Measurements from ENCODE around the gene HEG1.

Gene HEG1

DNA sequence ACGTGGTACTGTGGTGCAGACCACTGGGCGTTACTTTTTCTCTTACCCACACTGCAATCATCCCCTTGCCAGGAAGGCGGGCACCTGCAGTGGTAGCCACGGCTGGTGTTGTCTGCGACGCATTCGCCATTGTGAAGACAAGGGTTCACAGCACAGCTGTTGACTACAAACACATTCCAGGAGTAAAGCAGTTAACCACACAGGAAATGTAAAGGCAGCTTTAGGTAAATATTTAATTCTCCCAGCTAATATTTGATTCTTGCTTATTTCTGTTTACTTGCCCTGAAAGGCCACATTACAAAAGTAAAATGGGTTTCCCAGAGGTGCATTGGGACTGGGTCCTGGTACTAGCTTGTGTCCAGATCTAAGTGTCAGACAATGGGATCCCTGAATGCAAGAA lies 45.4 kb downstream of the HEG1 start:
- DNase-seq = no peak

GRCh38 chr3:125008766-125009165 lies 47.0 kb downstream of the HEG1 start:
- no peak for DNase-seq

GRCh38 chr3:125006291-125006731 lies 49.5 kb downstream of the HEG1 start:
- no peak for DNase-seq

DNA sequence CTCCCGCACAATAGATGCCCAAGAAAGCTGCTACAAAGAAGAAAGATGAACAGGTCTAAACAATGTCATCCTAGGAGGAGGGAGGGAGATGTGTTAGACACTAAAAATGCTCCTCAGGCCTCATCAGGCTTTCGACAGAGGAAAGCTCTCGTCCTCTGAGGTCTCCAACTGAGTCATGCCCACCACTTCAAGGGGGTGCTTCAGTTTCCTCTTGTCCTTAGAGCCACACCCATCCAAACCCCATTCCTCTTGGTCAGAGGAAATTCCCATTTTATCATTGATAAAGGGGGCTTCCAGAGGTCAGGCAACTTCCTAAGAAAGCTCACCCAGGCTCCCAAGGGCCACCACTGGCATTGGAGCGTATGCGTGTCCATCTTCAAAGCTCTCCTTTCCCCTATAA lies 50.1 kb downstream of the HEG1 start:
- DNase-seq = no peak

DNA sequence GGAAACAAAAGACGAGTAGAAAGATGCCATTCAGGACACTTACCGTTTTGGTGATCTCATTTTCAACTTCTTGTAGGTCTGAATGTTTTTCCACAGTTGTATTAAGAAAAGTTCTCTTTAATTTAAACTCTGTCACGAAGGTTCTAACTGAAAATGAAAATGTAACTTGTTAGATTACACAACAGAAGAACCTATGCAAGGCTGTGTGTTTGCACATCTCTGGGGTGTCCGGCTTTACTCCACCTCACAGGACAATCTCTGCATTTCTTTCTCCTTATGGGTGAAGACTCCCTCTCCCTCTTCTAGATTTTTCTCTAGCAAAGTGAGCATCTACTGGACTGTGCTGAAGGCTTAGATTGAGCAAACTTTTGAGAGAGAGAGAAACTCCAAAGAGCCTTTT lies 50.6 kb downstream of the HEG1 start:
- DNase-seq = no peak

DNA sequence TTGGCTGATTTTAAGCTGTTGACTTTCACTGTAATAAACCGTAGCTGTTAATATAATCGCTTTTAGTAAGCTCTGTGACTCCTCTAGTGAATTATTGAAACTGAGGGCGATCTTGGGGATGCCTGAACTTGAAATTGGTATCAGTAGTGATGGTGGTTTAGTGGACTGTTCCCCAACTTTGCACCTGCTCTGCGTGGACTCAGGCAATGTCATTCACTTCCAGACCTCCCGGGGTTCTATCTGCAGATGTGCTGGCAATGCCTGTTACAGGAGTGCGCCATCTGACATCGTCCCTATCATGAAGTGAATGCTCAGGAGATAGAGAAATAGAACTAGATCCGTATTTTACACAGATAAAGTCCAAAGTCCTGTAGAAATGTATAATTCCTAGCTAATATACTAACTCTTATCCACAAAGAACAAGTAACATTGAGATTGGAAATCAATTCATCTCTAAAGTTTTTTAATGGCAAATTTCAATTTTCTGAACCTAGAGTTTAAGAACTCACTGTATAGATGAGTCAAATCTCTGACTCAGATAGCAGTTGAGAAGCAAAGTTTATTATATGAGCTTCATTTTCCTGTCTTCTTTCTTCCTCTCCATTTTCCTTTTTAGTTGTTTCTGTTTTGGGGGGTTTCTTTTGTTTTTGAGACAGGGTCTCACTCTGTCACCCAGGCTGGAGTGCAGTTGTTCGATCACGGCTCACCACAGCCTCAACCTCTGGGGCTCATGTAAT lies 51.8 kb downstream of the HEG1 start:
- no peak for DNase-seq

GRCh38 chr3:125003369-125003853 lies 52.4 kb downstream of the HEG1 start:
- no peak for DNase-seq

GRCh38 chr3:125002414-125003368 lies 53.1 kb downstream of the HEG1 start:
- no peak for DNase-seq

- DNase-seq = no peak
Measured at GRCh38 chr3:125001557-125002413, 54.0 kb downstream of the HEG1 start.

DNA sequence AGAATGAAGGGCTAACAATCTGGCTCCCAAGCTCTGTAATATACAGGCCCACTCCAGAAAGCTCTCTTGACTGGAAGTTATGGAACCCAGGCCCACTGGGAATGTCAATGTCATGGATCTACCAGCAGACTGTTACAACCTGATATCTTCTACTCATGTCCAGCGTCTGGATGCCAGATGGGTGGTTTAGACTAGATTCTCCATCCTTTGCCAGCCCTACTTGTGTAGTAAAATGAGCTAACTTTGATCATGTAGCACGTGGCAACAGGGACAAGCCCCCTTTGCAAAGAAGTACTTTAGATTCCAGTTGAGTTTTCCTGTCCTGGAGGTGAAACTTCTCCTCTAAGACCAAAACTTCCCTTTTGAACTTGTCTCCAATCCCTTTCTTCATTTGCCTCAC lies 55.1 kb downstream of the HEG1 start:
- DNase-seq = no peak

DNA sequence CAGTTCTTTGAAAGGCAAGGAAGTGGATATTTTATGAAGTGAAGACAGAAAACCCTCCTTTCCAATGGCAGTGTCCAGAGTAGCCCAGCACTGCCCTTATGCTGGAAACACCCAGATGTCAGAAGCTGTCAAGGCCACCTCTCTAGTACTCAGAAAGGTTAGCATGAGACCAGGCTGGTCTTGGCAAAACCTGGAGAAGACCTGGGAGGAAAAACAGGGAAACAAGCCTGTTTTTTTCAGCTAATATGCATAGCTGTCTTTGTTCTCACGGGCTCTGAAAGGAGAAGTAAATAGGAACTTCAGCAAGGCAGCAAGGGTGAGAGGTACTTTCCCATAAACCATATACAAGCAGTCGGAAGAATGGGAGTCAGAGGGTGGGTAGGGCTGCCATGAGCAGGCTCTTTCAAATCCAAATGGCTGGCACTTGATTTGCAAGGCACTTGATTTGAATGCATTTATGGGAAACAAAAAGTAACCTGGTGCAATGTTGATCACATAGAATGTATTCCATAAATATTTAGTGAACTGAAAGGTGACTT lies 55.8 kb downstream of the HEG1 start:
- no peak for DNase-seq

DNA sequence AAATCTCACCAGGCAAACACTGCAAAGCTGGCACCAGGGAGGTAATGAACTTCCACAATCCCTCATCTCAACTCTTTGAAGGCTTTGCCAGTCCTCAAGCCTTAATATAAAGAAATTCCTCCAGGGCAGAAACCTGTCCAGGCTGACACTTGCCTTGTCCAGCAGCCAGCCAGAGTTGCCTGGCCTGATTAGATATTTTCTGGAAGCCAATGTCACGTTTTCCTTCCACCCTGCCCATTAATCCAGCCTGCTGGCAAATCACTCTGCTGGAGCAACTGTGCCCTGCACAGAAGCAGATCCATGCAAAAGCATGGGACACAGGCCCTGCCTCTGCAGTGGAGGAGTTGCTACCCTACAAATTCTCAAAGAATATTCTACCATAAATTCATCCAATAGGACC lies 56.5 kb downstream of the HEG1 start:
- DNase-seq = no peak

DNA sequence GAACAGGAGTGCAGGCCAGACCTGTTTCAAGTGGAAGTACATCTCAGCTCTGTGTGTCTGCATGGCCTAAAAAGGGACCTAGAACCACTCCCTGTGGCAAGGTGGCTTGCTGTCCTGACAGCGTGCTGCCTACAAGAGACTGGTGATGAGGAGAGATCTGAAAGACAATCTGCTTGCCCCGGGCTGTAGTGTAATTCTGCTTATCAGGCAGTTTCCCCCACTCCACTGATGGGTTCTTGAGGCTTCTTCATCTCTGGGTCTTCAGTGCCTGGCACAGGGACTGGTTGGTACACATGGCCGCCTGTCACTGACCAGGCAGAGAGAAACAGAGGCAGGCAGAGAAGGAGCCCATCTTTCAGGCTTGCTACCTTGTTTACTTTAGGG lies 57.6 kb downstream of the HEG1 start:
- DNase-seq = no peak

GRCh38 chr3:124997303-124998246 lies 58.2 kb downstream of the HEG1 start:
- DNase-seq = no peak

DNA sequence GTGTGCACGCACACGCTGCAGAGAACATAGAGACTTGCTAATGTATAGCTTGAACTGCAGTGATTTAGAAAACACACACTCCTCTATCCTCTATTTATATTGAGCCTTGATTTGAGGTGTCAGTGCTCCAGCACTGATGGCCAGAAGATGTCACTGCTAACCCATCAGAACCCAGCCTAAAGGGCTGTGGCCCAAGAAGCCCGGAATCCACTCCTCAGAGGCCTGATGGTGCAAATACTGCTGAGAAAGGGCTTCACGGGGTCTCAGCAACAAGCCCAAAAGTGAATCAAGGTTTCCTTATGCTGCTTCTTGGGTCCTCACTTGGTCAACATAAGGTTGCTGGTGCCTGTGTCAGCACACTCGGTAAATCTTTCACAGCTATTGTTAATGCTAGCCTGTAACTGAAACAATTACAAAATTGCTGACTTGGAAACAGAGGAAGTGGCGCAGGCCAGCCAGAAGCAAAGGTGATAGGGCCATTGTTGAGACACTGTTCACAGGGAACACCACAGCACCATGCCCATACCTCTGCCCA lies 60.3 kb downstream of the HEG1 start:
- DNase-seq = peak; percentile 13

DNA sequence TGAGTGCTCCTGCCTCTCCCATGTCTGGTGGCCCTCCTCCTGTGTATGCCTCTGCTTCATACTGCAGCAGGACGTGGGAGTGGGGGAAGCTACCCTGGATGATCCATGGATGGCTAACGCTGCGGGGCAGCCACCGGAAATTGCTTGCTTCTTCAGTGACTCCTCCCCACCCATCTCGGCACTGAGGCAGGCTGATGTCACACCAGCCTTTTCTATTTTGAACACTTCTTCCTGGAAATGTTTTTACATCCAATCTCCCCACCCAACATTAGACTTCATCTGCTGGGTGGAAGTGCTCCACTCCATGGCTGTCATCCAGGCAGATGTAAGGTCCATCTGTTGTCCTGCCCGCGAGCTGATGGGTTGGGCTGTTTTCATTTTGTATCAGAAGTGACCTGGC lies 62.3 kb downstream of the HEG1 start:
- no peak for DNase-seq

DNA sequence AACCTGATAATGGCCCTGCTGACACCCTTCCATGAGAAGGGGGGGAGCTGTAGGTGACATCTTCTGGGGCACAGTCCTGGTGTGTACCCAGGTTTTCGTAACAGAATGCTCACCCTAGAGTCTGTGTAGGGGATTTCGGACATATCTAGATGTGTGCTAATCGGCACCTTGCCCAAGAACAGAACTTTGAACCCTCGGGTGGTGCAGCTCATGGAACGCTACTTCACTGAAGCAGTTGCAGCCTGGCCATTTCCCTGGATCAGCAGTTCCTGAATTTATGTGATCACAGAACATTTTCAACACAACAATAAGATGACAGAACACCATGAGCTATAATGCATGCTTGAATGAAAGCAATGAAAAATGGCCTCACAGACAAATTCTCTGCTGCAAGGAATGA lies 63.8 kb downstream of the HEG1 start:
- no peak for DNase-seq

- DNase-seq = no peak
Measured at GRCh38 chr3:124986192-124987143, 69.3 kb downstream of the HEG1 start.

DNA sequence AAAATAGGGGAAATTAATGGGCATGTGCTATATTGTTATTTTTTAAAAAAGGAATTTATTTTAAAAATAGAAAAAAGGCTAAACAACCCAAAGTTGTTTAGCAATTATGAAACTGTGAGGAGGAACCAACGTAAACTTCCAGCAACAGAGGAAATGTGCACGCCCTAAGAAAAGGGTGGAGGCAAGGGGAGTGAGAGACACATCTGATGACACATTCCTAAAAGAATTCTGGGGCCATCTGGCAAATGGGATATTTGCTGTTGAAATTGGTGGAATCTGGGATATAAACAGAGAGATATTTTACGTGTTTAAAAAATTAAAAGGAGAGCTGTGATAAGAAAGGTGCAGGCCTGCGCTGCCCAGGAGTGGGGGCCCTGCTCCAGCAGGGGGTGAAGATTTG lies 70.4 kb downstream of the HEG1 start:
- DNase-seq = no peak

- DNase-seq = no peak
Measured at GRCh38 chr3:124984754-124985153, 71.0 kb downstream of the HEG1 start.

All from T-helper 9 cell (primary cell).